ENCODE data around the gene HECW1. TPM values are rescaled to one million over a fixed set of nuclear protein-coding genes. Genes with fewer than 3 reads are reported as not detected.

HECW1 gene
- total and polyA plus RNA-seq, 2 of the 13 experiments (the other 11 are each of a cell fraction or from before 2014, with no cell fraction given), result not detected

DNA sequence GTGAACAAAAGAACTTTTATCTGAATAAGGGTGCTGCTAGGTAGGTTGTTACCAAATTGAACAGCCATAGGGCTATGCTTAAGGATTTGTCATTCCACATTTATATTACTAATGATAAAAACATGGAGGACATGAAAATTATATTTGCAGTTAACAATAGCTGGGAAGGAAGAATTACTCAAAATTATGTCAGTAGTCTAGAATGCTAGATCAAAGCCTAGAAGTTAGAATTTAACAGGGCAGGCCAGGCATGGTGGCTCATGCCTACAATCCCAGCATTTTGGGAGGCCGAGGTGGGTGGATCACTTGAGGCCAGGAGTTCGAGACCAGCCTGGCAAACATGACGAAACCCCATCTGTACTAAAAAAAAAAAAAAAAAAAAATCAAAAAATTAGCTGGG is 479.9 kb downstream of the HECW1 start:
- in situ Hi-C loops (cut with HindIII; ENCODE audit: extremely low pct_ligation_motif_present, low pct_unique_long_range_greater_than_20kb) (no loop called here), intact Hi-C loops (cut with micrococcal nuclease; ENCODE audit: unreplicated experiment) (no loop called here)
- no peak overlapping the region for H2AFZ ChIP-seq (ENCODE audit: low read length)
- no peak for FAIRE-seq
- H3K79me2 ChIP-seq (ENCODE audit: insufficient read depth, low read length), result peaks cover 82% of the 10 kb centered on the region
- peaks cover 65% of the 10 kb centered on the region for H3K4me1 ChIP-seq (ENCODE audit: insufficient read depth, low read length)
- CTCF ChIA-PET (ENCODE audit: low intra/inter-chr PET ratio, low total read pairs), result no interaction called here
- no peak overlapping the region; the same call in 1 of the 2 replicates for H3K4me2 ChIP-seq (ENCODE audit: low read depth, low read length)
- DNase-seq (ENCODE audit: low spot score), result no peak
- POLR2A ChIA-PET, result interaction anchor here (0.6 to 0.9 kb wide), 3 partner anchors 10 to 277 kb away, joined by 3 to 7 read pairs (median 4); partner anchors contain the start of genes MRPS24 and STK17A
- peaks cover 38% of the 10 kb centered on the region for H4K20me1 ChIP-seq (ENCODE audit: insufficient read depth, low read length)
- no peak overlapping the region for H3K4me3 ChIP-seq (replicated peaks in 1 of 3; ENCODE audit: insufficient read depth in 1 of 3, low read depth in 2 of 3, low read length in 3 of 3)
- H3K27ac ChIP-seq (ENCODE audit: extremely low read length, insufficient read depth, low read length), result no peak overlapping the region
- no peaks in the 10 kb centered on the region for H3K9me3 ChIP-seq (ENCODE audit: low read length)
- TF ChIP-seq, protein P1, sequence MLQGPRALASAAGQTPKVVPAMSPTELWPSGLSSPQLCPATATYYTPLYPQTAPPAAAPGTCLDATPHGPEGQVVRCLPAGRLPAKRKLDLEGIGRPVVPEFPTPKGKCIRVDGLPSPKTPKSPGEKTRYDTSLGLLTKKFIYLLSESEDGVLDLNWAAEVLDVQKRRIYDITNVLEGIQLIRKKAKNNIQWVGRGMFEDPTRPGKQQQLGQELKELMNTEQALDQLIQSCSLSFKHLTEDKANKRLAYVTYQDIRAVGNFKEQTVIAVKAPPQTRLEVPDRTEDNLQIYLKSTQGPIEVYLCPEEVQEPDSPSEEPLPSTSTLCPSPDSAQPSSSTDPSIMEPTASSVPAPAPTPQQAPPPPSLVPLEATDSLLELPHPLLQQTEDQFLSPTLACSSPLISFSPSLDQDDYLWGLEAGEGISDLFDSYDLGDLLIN (CRISPR knock-in tag; IDR thresholded peaks at IDR 0.05; ENCODE audit: borderline replicate concordance), result no peak
- TF ChIP-seq HOXA5 (CRISPR knock-in tag; IDR thresholded peaks at IDR 0.05), result no peak
- TF ChIP-seq TRIM24 (CRISPR knock-in tag; IDR thresholded peaks at IDR 0.05), result no peak
- TF ChIP-seq, protein P2, sequence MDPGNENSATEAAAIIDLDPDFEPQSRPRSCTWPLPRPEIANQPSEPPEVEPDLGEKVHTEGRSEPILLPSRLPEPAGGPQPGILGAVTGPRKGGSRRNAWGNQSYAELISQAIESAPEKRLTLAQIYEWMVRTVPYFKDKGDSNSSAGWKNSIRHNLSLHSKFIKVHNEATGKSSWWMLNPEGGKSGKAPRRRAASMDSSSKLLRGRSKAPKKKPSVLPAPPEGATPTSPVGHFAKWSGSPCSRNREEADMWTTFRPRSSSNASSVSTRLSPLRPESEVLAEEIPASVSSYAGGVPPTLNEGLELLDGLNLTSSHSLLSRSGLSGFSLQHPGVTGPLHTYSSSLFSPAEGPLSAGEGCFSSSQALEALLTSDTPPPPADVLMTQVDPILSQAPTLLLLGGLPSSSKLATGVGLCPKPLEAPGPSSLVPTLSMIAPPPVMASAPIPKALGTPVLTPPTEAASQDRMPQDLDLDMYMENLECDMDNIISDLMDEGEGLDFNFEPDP (CRISPR knock-in tag; conservative IDR thresholded peaks at IDR 0.05), result no peak
- no peak for TF ChIP-seq ZNF850 (CRISPR knock-in tag; conservative IDR thresholded peaks at IDR 0.05)
- peaks cover 1 to 12% of the 10 kb centered on the region in 2 experiments; a peak in 4 of 5 replicates for H3K36me3 ChIP-seq (replicated peaks in 1 of 2; ENCODE audit: control insufficient read depth in 1 of 2, insufficient read depth in 2 of 2, low read length in 2 of 2)
- H3K27me3 ChIP-seq (ENCODE audit: control insufficient read depth in 1 of 2, insufficient read depth in 2 of 2, low read length in 2 of 2), result no peaks in the 10 kb centered on the region
- WGBS (ENCODE audit: low lambda C conversion rate), result 90% methylated on average over 3 of the region's 3 CpGs
- no peak overlapping the region for H3K9ac ChIP-seq (ENCODE audit: insufficient read depth, low read depth, low read length)
- no TSS peak for BruUV-seq (replicated peaks)
- no peak for ATAC-seq

DNA sequence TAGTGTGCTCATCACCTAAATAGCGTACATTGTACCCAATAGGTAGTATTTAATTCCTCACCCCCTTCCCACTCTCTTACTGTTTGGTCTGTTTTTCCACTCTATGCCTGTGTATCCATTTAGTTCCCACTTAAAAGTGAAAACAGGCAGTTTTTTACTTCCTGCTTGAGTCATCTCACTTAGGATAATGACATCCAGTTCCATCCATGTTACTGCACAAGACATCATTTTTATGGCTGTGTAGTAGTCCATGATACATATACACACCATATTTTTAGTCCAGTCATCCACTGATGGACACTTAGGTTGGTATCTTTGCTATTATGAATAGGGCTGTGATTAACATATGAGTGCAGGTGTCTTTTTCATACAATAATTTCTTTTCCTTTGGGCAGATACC is 480.6 kb downstream of the HECW1 start:
- 92% methylated on average over 1 of the region's 1 CpG for WGBS (ENCODE audit: low lambda C conversion rate)
- H4K20me1 ChIP-seq (ENCODE audit: insufficient read depth, low read length), result peaks cover 38% of the 10 kb centered on the region
- CTCF ChIA-PET (ENCODE audit: low intra/inter-chr PET ratio, low total read pairs), result no interaction called here
- no peak for DNase-seq (ENCODE audit: low spot score)
- H3K4me3 ChIP-seq (replicated peaks in 1 of 3; ENCODE audit: insufficient read depth in 1 of 3, low read depth in 2 of 3, low read length in 3 of 3), result no peak overlapping the region
- H3K4me2 ChIP-seq (ENCODE audit: low read depth, low read length), result no peak overlapping the region
- intact Hi-C loops (cut with micrococcal nuclease; ENCODE audit: unreplicated experiment), result no loop called here
- no TSS peak for BruUV-seq (replicated peaks)
- in situ Hi-C loops (cut with HindIII; ENCODE audit: extremely low pct_ligation_motif_present, low pct_unique_long_range_greater_than_20kb), result no loop called here
- H3K27ac ChIP-seq (ENCODE audit: extremely low read length, insufficient read depth, low read length), result no peak overlapping the region
- H3K9ac ChIP-seq (ENCODE audit: insufficient read depth, low read depth, low read length), result no peak overlapping the region
- POLR2A ChIA-PET, result interaction anchor here (0.6 to 0.9 kb wide), 3 partner anchors 10 to 277 kb away, joined by 3 to 7 read pairs (median 4); partner anchors contain the start of genes MRPS24 and STK17A
- H2AFZ ChIP-seq (ENCODE audit: low read length), result no peak overlapping the region
- H3K4me1 ChIP-seq (ENCODE audit: insufficient read depth, low read length), result peaks cover 62% of the 10 kb centered on the region
- peaks cover 76% of the 10 kb centered on the region for H3K79me2 ChIP-seq (ENCODE audit: insufficient read depth, low read length)
- H3K36me3 ChIP-seq (replicated peaks in 1 of 2; ENCODE audit: control insufficient read depth in 1 of 2, insufficient read depth in 2 of 2, low read length in 2 of 2), result peaks cover 3 to 18% of the 10 kb centered on the region in 2 experiments; a peak in 4 of 5 replicates
- H3K27me3 ChIP-seq (ENCODE audit: control insufficient read depth in 1 of 2, insufficient read depth in 2 of 2, low read length in 2 of 2), result no peaks in the 10 kb centered on the region
- H3K9me3 ChIP-seq (ENCODE audit: low read length), result no peaks in the 10 kb centered on the region
- TF ChIP-seq, protein P3, sequence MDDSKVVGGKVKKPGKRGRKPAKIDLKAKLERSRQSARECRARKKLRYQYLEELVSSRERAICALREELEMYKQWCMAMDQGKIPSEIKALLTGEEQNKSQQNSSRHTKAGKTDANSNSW (CRISPR knock-in tag; IDR thresholded peaks at IDR 0.05; ENCODE audit: borderline replicate concordance), result no peak
- TF ChIP-seq FOXO1 (CRISPR knock-in tag; IDR thresholded peaks at IDR 0.05), result no peak
- TF ChIP-seq, protein P4, sequence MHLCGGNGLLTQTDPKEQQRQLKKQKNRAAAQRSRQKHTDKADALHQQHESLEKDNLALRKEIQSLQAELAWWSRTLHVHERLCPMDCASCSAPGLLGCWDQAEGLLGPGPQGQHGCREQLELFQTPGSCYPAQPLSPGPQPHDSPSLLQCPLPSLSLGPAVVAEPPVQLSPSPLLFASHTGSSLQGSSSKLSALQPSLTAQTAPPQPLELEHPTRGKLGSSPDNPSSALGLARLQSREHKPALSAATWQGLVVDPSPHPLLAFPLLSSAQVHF (CRISPR knock-in tag; IDR thresholded peaks at IDR 0.05), result no peak
- no peak for TF ChIP-seq HMG20B (CRISPR knock-in tag; conservative IDR thresholded peaks at IDR 0.05)
- no peak for TF ChIP-seq ZNF326 (CRISPR knock-in tag; IDR thresholded peaks at IDR 0.05; ENCODE audit: borderline replicate concordance)
- TF ChIP-seq ZNF83 (CRISPR knock-in tag; IDR thresholded peaks at IDR 0.05; ENCODE audit: borderline replicate concordance), result no peak
- TF ChIP-seq, protein P5, sequence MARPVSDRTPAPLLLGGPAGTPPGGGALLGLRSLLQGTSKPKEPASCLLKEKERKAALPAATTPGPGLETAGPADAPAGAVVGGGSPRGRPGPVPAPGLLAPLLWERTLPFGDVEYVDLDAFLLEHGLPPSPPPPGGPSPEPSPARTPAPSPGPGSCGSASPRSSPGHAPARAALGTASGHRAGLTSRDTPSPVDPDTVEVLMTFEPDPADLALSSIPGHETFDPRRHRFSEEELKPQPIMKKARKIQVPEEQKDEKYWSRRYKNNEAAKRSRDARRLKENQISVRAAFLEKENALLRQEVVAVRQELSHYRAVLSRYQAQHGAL (CRISPR knock-in tag; IDR thresholded peaks at IDR 0.05; ENCODE audit: not compliant biosample characterization), result no peak
- TF ChIP-seq ATF1 (CRISPR knock-in tag; IDR thresholded peaks at IDR 0.05), result no peak
- no peak for ATAC-seq
- no peak for FAIRE-seq

All from HepG2 (cell line).